ENCODE results near the gene ADAM22. TPM values are rescaled to one million over a fixed set of nuclear protein-coding genes. Genes with fewer than 3 reads are reported as not detected.

ADAM22 gene
- total RNA-seq, 1 experiment from 2014 or later = 10.1 TPM

DNA sequence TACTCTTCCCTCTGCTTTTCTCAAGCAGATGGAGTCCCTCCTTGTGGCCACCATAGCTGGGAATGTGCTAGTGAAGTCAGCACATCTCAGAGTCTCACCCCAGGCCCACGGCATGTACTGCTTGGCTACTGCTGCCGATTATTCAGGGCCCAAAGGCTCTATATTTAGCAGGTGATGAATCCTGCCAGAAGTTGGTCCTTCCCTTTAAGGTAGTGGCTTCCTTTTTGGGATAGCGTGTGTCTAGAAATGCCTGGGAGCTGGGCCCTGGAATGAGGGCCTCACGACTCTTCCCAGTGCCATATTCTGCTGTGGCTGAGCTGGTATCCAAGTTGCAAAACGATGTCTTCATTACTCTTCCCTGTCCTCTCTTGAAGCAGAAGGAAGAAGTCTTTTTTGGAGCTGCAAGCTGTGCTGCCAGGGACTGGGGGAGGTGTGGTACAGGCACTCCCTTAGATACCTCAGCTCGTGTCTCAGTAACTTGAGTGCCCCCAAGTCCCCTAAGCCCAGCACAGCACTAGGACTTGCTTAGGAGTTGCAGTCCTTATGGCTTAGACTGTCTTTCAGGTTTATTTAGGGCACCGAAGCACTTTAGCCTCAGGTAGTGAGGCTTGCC lies 100.1 kb downstream of the ADAM22 start:
- H3K4me1 Mint-ChIP-seq (ENCODE audit: low read depth, unreplicated experiment) = no peaks in the 10 kb centered on the region
- H3K27me3 Mint-ChIP-seq (ENCODE audit: insufficient read depth, unreplicated experiment) = no peaks in the 10 kb centered on the region
- no peak overlapping the region for H3K27ac Mint-ChIP-seq (ENCODE audit: unreplicated experiment)
- H3K4me3 Mint-ChIP-seq (ENCODE audit: unreplicated experiment) = no peak overlapping the region
- Histone ChIP-seq H3K9me3 (peaks cover 25% of the 10 kb centered on the region; the same call in 1 of the 2 replicates), H3K36me3 (ENCODE audit: control insufficient read depth, insufficient read depth, low read length) (no peaks in the 10 kb centered on the region; the same call in 1 of the 2 replicates), H3K4me1 (no peaks in the 10 kb centered on the region), H3K27me3 (replicated peaks; ENCODE audit: control insufficient read depth, insufficient read depth, low read length) (no peaks in the 10 kb centered on the region), H3K4me3 (ENCODE audit: low read depth, low read length) (no peak overlapping the region)
- H3K36me3 Mint-ChIP-seq (ENCODE audit: insufficient read depth, unreplicated experiment) = no peaks in the 10 kb centered on the region
- intact Hi-C loops (cut with micrococcal nuclease; ENCODE audit: unreplicated experiment) = no loop called here
- ChIA-PET POLR2A (no interaction called here), CTCF (interaction anchor here (0.6 kb wide), 1 partner anchor 77 kb away, joined by 4 read pairs; no protein-coding TSS in a partner anchor)
- TF ChIP-seq, protein P1, sequence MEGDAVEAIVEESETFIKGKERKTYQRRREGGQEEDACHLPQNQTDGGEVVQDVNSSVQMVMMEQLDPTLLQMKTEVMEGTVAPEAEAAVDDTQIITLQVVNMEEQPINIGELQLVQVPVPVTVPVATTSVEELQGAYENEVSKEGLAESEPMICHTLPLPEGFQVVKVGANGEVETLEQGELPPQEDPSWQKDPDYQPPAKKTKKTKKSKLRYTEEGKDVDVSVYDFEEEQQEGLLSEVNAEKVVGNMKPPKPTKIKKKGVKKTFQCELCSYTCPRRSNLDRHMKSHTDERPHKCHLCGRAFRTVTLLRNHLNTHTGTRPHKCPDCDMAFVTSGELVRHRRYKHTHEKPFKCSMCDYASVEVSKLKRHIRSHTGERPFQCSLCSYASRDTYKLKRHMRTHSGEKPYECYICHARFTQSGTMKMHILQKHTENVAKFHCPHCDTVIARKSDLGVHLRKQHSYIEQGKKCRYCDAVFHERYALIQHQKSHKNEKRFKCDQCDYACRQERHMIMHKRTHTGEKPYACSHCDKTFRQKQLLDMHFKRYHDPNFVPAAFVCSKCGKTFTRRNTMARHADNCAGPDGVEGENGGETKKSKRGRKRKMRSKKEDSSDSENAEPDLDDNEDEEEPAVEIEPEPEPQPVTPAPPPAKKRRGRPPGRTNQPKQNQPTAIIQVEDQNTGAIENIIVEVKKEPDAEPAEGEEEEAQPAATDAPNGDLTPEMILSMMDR (IDR thresholded peaks at IDR 0.05; ENCODE audit: insufficient read depth in 1 of 2, low read depth in 1 of 2, low read length in 1 of 2, severe bottlenecking in 1 of 2, unreplicated experiment in 1 of 2) = no peak
- H3K9me3 Mint-ChIP-seq (ENCODE audit: unreplicated experiment) = peaks cover 24% of the 10 kb centered on the region
- no peak for DNase-seq
- no TSS peak for BruUV-seq (replicated peaks)

DNA sequence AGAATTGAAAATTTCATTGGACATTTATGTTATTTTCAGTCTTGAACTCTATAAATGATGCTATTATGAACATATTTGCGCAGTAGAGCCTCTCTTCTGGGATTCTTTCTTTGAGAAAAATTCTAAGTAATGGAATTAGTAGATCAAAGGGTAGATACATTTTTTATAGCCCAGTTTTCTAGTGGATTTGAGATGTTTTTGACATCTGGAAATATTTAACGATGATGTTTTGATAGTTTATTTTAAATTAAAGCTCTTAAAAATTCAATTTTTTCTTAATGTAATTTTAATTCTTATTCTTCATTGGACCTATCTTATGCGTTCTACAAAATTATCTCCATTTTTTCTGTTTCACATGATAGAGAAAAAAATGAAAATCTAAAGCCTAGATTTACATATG lies 103.0 kb downstream of the ADAM22 start:
- no peak overlapping the region for H3K27ac Mint-ChIP-seq (ENCODE audit: unreplicated experiment)
- H3K36me3 Mint-ChIP-seq (ENCODE audit: insufficient read depth, unreplicated experiment) = no peaks in the 10 kb centered on the region
- H3K4me1 ChIP-seq = no peaks in the 10 kb centered on the region
- CTCF ChIA-PET = no interaction called here
- intact Hi-C loops (cut with micrococcal nuclease; ENCODE audit: unreplicated experiment) = no loop called here
- H3K4me1 Mint-ChIP-seq (ENCODE audit: low read depth, unreplicated experiment) = no peaks in the 10 kb centered on the region
- H3K27me3 ChIP-seq (replicated peaks; ENCODE audit: control insufficient read depth, insufficient read depth, low read length) = no peaks in the 10 kb centered on the region
- H3K9me3 ChIP-seq = peaks cover 3% of the 10 kb centered on the region; the same call in 1 of the 2 replicates
- no peak for DNase-seq
- POLR2A ChIA-PET = no interaction called here
- TF ChIP-seq, protein P1 (IDR thresholded peaks at IDR 0.05; ENCODE audit: insufficient read depth in 1 of 2, low read depth in 1 of 2, low read length in 1 of 2, severe bottlenecking in 1 of 2, unreplicated experiment in 1 of 2) = no peak
- H3K36me3 ChIP-seq (ENCODE audit: control insufficient read depth, insufficient read depth, low read length) = no peaks in the 10 kb centered on the region; the same call in 1 of the 2 replicates
- H3K4me3 ChIP-seq (ENCODE audit: low read depth, low read length) = no peak overlapping the region
- H3K27me3 Mint-ChIP-seq (ENCODE audit: insufficient read depth, unreplicated experiment) = no peaks in the 10 kb centered on the region
- BruUV-seq (replicated peaks) = no TSS peak
- H3K4me3 Mint-ChIP-seq (ENCODE audit: unreplicated experiment) = no peak overlapping the region
- no peaks in the 10 kb centered on the region for H3K9me3 Mint-ChIP-seq (ENCODE audit: unreplicated experiment)

DNA sequence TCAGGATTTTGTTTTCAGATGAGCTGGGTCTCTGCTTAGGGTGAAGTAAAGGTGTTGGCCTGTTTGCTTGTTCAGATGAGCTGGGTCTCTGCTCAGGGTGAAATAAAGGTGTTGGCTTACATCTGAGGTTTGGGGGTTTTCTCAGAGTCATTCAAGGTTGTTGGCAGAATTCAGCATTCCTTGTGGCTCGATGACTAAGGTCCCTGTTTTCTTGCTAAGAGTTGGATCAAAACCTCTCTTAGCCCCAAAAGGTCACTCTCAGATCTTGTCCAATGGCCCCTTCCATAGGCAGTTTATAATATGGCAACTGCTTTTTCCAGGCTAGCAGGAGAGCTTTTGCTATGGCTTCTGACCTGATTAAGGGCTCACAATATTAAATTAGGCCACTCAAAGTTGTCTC lies 106.6 kb downstream of the ADAM22 start:
- peaks cover 5% of the 10 kb centered on the region for H3K4me1 Mint-ChIP-seq (ENCODE audit: low read depth, unreplicated experiment)
- ChIA-PET CTCF (no interaction called here), POLR2A (no interaction called here)
- BruUV-seq (replicated peaks) = no TSS peak
- no peak overlapping the region for H3K4me3 ChIP-seq (ENCODE audit: low read depth, low read length)
- H3K27me3 Mint-ChIP-seq (ENCODE audit: insufficient read depth, unreplicated experiment) = no peaks in the 10 kb centered on the region
- no peak for DNase-seq
- intact Hi-C loops (cut with micrococcal nuclease; ENCODE audit: unreplicated experiment) = no loop called here
- H3K4me3 Mint-ChIP-seq (ENCODE audit: unreplicated experiment) = no peak overlapping the region
- H3K27ac Mint-ChIP-seq (ENCODE audit: unreplicated experiment) = no peak overlapping the region
- no peaks in the 10 kb centered on the region for H3K36me3 ChIP-seq (ENCODE audit: control insufficient read depth, insufficient read depth, low read length)
- H3K27me3 ChIP-seq (replicated peaks; ENCODE audit: control insufficient read depth, insufficient read depth, low read length) = no peaks in the 10 kb centered on the region
- H3K36me3 Mint-ChIP-seq (ENCODE audit: insufficient read depth, unreplicated experiment) = no peaks in the 10 kb centered on the region
- H3K9me3 Mint-ChIP-seq (ENCODE audit: unreplicated experiment) = no peaks in the 10 kb centered on the region
- H3K4me1 ChIP-seq = no peaks in the 10 kb centered on the region
- TF ChIP-seq, protein P1 (IDR thresholded peaks at IDR 0.05; ENCODE audit: insufficient read depth in 1 of 2, low read depth in 1 of 2, low read length in 1 of 2, severe bottlenecking in 1 of 2, unreplicated experiment in 1 of 2) = no peak
- H3K9me3 ChIP-seq = no peaks in the 10 kb centered on the region

Measured in Caco-2 (cell line).